ENCODE data around the gene TBC1D32. TPM values are rescaled to one million over a fixed set of nuclear protein-coding genes. Genes with fewer than 3 reads are reported as not detected.
A peak's percentile ranks its signal among the peaks of the same experiment; 100 is the strongest.
"Not testable (repeated sequence)": the region's sequence is repeated elsewhere in the genome, so short reads cannot be mapped to it uniquely, and the experiment has no call there.

The TBC1D32 gene
- total RNA-seq, 1 experiment from 2014 or later = 1.1 TPM

DNA sequence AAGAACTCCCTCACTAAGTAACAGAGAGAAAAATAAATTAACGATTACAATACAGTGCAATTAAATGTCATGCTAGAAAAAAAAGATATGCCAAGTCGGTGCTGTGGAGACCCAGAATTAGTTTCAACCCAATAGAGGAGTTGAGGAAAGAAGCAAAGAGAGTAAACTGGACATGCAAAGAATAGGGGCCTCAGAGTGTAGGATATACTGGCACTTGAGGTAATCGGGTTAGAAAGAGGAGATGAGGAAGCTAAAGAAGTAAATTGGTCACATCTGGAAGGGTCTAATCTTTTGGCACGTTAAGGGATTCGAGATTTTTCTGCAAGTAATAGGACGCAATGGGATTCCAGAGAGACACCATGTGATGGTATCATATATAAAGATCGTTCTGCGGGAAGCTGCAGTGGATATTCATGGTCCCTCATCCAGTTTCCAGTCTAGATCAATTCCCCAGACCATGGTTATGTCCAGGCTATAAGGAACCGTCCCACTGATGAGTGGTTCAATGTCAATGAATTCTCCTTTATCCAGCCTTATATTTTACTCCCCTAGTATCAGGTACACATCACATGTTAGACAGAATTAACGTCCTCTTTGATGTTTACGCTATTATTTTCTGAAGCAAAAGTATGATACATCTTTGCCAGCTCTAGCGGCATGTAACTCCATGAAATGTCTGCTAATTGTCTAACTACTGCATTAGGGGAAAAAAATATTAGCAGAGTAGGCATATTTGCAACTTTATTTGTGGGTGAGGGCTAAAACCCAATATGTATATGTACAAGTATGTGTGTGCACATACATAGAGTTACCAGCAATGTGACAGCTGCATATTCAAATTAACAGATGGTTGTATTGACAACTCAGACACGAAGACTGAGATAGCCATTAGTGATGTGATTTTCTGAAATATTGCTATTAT, 1.1 kb upstream of the TBC1D32 start:
- in situ Hi-C loops (cut with HindIII; ENCODE audit: low pct_unique_long_range_greater_than_20kb, low sequenced_read_pairs) = no loop called here

DNA sequence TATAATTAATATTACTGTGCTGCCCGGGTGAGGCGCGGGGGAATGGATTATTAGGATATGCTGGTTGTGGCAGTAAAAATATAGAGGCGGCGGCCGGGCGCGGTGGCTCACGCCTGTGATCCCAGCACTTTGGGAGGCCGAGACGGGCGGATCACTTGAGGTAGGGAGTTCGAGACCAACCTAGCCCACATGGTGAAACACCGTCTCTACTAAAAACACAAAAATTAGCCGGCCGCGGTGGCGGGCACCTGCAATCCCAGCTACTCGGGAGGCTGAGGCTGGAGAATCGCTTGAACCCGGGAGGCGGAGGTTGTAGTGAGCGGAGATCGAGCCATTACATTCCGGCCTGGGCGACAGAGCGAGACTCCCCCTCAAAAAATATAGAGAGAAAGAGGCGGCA, 586 bp downstream of the TBC1D32 start:
- in situ Hi-C loops (cut with HindIII; ENCODE audit: low pct_unique_long_range_greater_than_20kb, low sequenced_read_pairs); DNase-seq (ENCODE audit: low read depth, low spot score): not testable (repeated sequence)

More for the DNA sequence above, 1.1 kb upstream of the TBC1D32 start:
- DNase-seq (ENCODE audit: low read depth, low spot score) = no peak

DNA sequence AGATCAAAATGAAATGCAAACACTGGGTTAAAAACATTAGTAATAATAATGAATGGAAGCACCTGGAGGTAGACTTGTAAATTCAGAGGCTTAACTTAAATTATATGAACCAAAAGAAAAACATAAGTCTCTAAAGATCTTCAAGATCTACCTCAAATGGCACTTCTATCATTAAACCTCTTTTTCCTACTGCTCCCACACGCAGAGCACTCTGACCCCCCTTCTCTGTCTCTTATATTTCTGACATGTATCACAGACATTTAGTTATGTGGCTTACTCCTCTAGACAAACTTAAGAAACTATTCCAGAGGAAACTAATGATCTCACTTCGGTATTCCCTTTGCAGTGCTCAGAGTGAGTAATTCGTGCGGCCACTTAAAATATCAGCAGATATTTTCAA, 1.1 kb downstream of the TBC1D32 start:
- no peak for DNase-seq (ENCODE audit: low read depth, low spot score)
- in situ Hi-C loops (cut with HindIII; ENCODE audit: low pct_unique_long_range_greater_than_20kb, low sequenced_read_pairs) = no loop called here

DNA sequence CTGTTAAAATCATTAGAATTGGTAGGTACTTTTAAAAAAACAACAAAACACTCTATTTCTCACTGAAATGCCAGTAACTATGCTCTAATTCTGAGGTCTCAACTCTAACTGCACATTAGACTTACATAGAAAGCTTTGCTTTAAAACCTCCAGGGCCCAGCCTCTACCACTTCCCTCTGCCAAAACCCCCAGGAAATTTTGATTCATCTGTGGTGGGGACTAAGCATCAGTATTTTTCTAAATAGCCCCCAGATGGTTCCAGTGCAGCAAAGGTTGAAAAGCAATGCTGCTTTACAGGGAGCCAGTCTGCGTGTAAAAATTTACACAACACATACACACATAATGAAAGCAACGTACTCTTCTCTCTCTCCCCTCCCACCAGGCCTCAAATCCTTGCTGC, 3.8 kb downstream of the TBC1D32 start:
- DNase-seq (ENCODE audit: low read depth, low spot score) = no peak
- in situ Hi-C loops (cut with HindIII; ENCODE audit: low pct_unique_long_range_greater_than_20kb, low sequenced_read_pairs) = no loop called here

DNA sequence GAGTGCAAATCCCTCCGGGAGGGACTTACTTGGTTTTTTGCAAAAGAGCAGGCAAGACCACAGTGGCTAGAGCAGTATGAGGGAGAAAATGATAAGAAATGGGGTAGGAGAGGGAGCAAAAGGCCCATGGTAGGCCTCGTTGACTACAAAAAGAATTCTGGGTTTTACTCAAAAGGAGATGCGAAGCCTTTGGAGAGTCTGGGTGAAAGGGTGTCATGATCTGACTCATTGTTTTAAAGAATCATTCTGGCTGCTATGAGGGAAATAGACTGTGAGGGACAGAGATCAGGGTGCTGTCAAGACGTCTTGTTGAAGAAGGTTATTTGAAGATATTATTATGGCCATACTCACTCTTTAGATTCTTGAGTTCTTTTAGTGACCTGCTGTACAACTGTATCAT, 13.0 kb downstream of the TBC1D32 start:
- DNase-seq (ENCODE audit: low read depth, low spot score) = no peak
- in situ Hi-C loops (cut with HindIII; ENCODE audit: low pct_unique_long_range_greater_than_20kb, low sequenced_read_pairs) = no loop called here

DNA sequence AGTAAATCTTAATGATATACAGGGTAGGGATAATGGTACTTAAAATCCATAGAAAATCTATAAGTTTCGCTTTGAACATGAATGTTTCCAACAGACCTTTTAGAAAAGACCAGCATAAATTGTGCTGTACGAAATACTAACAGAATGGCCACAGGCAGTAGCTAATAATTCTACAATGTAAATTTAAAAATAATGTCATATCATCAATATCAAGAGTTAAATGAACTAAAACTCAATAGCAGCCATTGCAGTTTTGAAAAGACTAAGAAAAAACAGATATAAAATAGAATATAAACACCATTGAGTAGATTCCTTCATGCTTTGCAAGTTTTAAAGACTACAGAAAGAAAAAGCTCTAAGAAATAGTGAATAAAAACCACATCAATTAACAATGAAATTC, 14.7 kb downstream of the TBC1D32 start:
- no peak for DNase-seq (ENCODE audit: low read depth, low spot score)
- in situ Hi-C loops (cut with HindIII; ENCODE audit: low pct_unique_long_range_greater_than_20kb, low sequenced_read_pairs) = no loop called here

DNA sequence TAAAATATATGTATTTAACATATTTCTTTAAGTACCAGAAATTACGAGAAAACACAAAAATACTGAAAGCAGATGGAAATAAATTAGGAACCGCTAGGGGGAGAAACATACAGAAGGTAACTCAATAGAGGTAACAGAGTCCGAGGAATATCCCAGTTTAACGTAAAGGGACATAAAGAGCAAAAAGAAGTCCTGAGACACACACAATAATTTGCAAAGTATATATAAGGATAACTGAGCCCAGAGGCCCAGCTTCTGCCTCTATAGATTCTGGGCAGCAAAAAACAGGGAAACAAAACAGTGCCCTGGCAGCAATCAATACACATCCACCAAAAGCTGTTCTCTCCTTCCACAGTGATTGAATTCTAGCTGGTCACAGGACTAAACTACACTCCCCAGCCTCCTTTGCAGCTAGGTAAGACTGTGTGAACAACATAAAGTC, 15.1 kb downstream of the TBC1D32 start:
- peak; percentile 50 for DNase-seq (ENCODE audit: low read depth, low spot score)
- in situ Hi-C loops (cut with HindIII; ENCODE audit: low pct_unique_long_range_greater_than_20kb, low sequenced_read_pairs) = no loop called here

DNA sequence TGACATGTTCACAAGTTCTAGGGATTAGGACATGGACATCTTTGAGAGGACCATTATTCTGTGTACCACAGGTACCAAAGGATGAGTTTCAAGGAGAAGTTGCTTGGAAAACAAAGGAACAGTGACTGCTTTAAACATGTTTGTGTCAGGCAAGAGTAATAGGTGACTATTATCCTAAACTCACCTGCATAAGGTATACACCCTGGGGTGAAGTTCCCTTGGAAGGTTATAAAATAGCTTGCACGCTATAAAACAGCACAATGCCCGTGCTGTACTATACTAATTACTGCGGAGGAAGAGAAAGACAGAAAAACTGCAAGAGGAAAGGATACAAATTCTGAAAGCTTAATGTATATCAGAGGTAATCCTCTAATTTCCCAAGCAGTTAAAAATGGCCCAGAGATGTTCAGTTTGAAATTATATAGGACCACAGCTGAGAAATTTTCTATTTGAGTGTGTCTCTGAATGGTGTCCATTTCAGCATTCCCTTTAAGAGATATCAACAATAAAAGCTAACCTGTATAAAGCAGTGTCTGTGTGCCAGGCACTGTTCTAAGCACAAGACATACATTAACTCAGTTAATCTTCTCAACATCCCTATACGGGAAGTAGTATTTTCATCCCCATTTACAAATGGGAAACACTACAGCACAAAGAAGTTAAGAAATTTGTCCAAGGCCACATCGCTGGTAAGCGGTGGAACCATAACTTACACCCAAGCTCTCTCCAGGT, 19.7 kb downstream of the TBC1D32 start:
- in situ Hi-C loops (cut with HindIII; ENCODE audit: low pct_unique_long_range_greater_than_20kb, low sequenced_read_pairs) = no loop called here
- no peak for DNase-seq (ENCODE audit: low read depth, low spot score)

DNA sequence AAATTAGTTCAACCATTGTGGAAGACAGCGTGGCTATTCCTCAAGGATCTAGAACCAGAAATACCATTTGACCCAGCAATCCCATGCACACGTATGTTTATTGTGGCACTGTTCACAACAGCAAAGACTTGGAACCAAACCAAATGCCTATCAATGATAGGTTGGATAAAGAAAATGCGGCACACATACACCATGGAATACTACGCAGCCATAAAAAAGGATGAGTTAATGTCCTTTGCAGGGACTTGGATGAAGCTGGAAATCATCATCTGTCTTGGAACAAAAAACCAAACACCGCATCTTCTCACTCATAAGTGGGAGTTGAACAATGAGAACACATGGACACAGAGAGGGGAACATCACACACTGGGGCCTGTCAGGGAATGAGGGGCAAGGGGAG, 22.5 kb downstream of the TBC1D32 start:
- in situ Hi-C loops (cut with HindIII; ENCODE audit: low pct_unique_long_range_greater_than_20kb, low sequenced_read_pairs) = not testable (repeated sequence)

DNA sequence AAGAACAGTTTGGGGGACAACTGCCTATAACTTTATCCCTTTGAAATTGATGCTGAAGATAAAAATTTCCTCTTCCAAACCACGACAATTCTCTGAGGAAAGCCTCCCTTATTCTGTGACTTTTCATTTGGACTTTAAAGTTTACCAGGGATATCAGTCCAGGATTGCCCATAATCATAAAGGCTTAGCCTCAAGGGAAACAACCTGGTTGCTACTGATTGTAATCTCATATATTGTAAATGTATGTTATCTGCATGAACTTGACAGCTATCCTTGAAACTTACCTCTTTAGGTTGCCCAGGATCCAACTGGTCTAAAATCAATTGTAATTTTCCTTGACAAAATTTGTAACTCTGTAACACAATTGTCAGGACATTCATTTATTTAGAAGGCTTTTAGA, 23.8 kb downstream of the TBC1D32 start:
- in situ Hi-C loops (cut with HindIII; ENCODE audit: low pct_unique_long_range_greater_than_20kb, low sequenced_read_pairs) = no loop called here
- no peak for DNase-seq (ENCODE audit: low read depth, low spot score)

More for the DNA sequence above, 22.5 kb downstream of the TBC1D32 start:
- not testable (repeated sequence) for DNase-seq (ENCODE audit: low read depth, low spot score)

DNA sequence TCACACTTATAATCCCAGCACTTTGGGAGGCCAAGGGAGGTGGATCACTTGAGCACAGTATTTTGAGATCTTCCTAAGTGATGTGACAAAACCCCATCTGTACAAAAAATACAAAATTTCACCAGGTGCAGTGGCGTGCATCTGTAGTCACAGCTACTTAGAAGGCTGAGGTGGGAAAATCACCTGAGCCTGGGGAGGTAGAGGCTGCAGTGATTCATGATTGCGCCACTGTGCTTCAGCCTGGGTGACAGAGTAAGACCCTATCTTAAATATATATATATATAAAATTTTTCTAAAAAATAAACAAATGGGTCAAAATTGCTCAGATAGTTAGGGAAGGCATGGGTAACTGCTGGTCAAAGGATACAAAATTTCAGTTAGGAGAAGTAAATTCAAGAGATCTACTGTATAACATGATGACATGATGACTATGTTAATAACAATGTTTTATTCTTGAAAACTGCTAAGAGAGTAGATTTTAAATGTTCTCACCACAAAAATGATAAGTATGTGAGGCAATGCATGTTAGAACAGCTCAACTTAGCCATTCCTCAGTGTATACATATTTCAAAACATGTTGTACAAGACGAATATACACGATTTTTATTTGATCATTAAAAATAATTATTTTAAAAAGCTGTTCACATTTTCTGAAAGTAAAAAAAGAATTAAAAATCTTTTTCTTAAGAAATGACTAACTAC, 24.4 kb downstream of the TBC1D32 start:
- DNase-seq (ENCODE audit: low read depth, low spot score) = no peak
- in situ Hi-C loops (cut with HindIII; ENCODE audit: low pct_unique_long_range_greater_than_20kb, low sequenced_read_pairs) = no loop called here

DNA sequence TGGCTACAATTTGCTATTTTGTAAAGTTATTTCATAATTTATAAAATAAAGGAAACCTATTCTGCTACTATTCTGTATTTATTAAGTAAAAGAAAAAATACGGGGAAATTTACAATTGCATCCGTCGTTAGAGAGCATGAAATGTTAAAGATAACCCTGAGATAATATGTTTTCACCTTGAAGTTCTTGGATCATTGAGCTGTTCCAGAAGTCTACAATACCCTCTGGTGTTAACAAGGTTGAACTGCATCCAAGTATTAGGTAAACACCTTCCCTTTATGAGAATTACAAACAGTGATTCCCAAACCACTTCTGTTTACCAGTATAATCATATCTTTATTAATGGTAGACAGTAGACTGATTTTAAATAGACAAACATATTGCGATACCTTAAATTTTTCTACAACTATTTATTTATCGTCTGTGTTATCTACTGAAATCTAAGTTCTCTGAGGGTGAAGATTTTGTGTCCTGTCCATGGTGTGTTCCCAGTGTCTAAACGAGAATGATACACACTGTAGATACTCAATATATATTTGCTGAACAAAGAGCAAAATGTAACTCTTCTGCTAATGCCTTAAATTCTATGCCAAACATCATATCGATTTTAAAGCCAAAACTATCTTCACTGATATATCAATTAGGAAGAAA, 28.2 kb downstream of the TBC1D32 start:
- peak; percentile 49 for DNase-seq (ENCODE audit: low read depth, low spot score)
- in situ Hi-C loops (cut with HindIII; ENCODE audit: low pct_unique_long_range_greater_than_20kb, low sequenced_read_pairs) = no loop called here

DNA sequence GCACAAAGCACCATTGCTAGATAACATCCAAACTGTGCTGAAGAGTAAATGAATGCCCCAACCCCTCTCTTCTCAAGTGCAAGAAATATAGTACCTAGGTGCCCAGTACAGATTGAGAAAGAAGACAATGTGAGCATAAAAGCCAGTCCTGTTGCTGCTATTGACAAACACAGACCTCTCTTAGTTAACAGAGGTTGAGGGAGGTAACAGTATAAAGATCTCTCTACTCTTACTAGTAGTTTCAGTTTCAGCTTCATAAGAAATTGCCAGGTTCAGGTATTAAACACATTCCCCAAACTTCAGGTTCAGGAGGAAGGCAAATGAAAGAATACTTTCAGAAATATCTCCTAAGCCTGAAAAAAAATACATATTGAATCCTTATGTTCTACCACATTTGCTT, 31.4 kb downstream of the TBC1D32 start:
- DNase-seq (ENCODE audit: low read depth, low spot score) = no peak
- in situ Hi-C loops (cut with HindIII; ENCODE audit: low pct_unique_long_range_greater_than_20kb, low sequenced_read_pairs) = no loop called here

DNA sequence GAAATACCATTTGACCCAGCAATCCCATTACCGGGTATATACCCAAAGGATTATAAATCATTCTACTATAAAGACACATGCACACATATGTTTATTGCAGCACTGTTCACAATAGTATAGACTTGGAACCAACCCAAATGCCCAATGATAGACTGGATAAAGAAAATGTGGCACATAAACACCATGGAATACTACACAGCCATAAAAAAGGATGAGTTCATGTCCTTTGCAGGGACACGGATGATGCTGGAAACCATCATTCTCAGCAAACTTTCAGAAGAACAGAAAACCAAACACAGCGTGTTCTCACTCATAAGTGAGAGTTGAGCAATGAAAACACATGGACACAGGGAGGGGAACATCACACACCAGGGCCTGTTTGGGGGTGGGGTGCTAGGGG, 33.1 kb downstream of the TBC1D32 start:
- in situ Hi-C loops (cut with HindIII; ENCODE audit: low pct_unique_long_range_greater_than_20kb, low sequenced_read_pairs); DNase-seq (ENCODE audit: low read depth, low spot score): not testable (repeated sequence)

DNA sequence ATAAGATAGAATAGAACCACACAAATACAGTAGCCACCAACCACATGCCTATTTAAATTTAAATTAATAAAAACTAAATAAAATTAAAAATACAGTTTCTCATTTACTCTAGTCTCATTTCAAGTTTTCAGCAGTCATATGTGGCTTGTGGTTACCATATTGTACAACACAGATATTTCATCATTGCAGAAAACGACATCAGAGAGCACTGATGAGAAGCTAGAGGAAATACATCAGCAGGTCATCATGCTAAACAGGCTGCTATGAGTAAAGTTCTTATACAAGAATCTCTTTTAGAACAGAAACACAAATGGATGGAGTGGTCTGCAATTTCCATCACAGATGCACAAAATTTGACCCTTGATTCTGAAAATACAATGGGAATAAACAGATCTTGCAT, 36.6 kb downstream of the TBC1D32 start:
- DNase-seq (ENCODE audit: low read depth, low spot score) = no peak
- in situ Hi-C loops (cut with HindIII; ENCODE audit: low pct_unique_long_range_greater_than_20kb, low sequenced_read_pairs) = no loop called here

DNA sequence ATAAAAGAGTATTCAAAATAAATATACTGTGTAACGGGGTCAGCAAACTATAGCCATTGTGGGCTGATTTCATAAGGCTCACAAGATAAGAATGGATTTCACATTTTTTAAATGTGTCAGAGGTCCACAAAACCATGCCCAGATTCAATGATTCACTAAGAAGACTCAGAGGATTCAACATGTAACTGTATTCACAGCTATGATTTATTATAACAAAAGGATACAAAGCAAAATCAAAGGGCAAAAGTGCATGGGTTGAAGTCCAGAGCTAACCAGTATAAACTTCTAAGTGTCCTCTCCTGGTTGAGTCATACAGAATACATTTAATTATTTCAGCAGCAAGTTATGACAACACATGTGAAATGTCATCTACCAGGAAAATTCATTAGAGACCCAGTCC, 49.2 kb downstream of the TBC1D32 start:
- in situ Hi-C loops (cut with HindIII; ENCODE audit: low pct_unique_long_range_greater_than_20kb, low sequenced_read_pairs) = no loop called here

DNA sequence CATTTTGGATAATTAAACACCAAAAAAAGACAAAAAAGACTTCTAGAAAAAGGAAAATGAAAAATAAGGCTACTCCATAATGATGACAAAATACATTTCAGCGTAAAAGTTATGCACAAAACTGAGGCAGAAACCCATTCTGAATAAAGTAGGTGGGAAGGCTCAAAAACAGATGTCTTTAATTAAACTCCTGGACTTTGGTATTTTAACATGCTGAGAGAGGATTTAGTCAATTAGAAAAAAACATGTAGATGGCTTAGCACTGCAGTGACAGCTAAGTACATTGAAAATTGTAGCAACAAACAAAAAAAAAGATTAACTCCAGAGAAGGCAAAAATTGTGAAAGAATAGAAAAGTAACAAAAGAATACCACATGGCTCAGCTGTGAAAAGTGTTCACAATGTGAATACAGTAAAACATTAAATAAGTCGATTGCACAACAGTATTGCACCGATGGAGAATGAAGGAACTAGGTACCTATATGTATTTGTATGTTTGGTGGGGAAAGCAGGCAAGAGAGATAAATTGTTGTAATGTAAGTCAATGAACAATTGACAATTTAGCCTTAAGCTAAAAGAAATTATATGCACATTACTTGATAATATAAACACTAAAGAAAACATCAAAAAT, 59.5 kb downstream of the TBC1D32 start:
- no peak for DNase-seq (ENCODE audit: low read depth, low spot score)
- in situ Hi-C loops (cut with HindIII; ENCODE audit: low pct_unique_long_range_greater_than_20kb, low sequenced_read_pairs) = no loop called here

More for the DNA sequence above, 49.2 kb downstream of the TBC1D32 start:
- DNase-seq (ENCODE audit: low read depth, low spot score) = no peak

Data from SK-MEL-5 (cell line).